GM04504 (cell line): ENCODE data around the gene CBX6.

Experiments used
- DNase-seq: peaks from one replicate; pipeline ENCODE4 v3.0.0-alpha.2; 2012; ENCODE audit warnings: low read depth

The CBX6 gene

DNA sequence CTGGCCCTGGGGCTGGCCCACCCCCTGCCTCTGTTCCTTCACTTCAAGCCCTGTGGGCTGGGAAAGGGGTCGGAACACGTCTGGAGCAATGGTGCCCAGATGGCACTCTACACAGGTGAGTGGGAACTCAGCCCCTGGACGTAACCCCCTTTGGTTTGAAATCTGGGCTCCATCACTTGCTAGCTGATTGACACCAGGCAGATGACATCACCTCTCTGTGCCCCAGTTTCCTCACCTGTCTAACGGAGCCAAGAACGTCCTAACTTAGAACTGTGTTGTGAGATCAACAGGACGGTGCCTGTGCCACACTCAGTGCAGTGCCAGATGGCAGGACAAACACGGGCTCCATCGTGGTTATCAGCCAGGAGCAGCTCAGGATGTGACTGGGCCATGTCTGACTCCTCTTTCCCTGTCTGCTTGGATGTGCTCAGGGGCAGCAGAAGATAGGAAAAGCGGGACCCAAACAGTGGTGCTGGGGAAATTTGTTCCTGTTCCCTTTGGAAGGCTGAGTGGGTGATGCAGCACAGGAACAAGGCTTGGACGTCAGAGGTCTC is 52.6 kb downstream of the CBX6 start:
- no peak for DNase-seq

GRCh38 chr22:38817196-38817595 is 54.8 kb downstream of the CBX6 start:
- DNase-seq: no peak

DNA sequence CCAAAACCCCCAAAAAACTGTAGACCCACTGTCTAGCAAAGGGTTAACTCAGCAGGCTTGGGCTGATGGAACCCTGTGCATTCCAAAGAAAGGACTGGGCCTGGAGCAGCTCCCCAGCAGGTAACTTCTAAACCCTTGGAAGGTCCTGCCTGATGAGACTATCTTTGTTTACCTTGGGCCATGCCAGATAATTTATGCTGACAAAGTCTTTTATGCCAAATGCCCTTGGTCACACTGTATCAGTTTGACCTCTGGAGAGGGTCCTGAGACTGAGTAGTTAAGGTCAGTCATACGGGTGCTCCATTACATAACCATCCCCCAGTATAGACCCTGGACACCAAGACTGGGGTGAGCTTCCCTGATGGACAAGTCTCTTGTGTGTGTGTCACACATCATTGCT is 56.2 kb downstream of the CBX6 start:
- no peak for DNase-seq
